SK-N-SH (cell line): ENCODE results near the gene MS4A10.

Experiments used
- EP300 ChIP-seq, 2 experiments: IDR thresholded peaks; 2 replicates each; pipeline versions ENCODE4 v1.4.0 to v1.6.1; 2012; ENCODE audit warnings: borderline replicate concordance in 1 of 2, low read depth in 1 of 2, low read length in 1 of 2
- PBX3 ChIP-seq: IDR thresholded peaks from 2 replicates; pipeline ENCODE4; 2012
- POLR2AphosphoS5 ChIP-seq: IDR thresholded peaks from 2 replicates; pipeline ENCODE4 v1.6.1; 2012; ENCODE audit warnings: low read depth, low read length
- RAD21 ChIP-seq: IDR thresholded peaks from 2 replicates; pipeline ENCODE4 v1.6.1; 2012; ENCODE audit warnings: mild to moderate bottlenecking, low read length
- RCOR1 ChIP-seq: fragments of 150-350 bp; IDR thresholded peaks from 2 replicates; pipeline ENCODE4 v1.6.1; 2017; ENCODE audit warnings: antibody characterized with exemption, low read length
- SMC3 ChIP-seq: IDR thresholded peaks from 2 replicates; pipeline ENCODE4 v1.6.1; 2012; ENCODE audit warnings: low read depth, low read length, improper control_type of control experiment
- TCF12 ChIP-seq: IDR thresholded peaks from 2 replicates; pipeline ENCODE4 v1.4.0; 2012
- ZBTB33 ChIP-seq: IDR thresholded peaks from 2 replicates; pipeline ENCODE4 v1.4.0; 2012; ENCODE audit warnings: low read depth, borderline replicate concordance
- TF ChIP-seq, protein P1 (sequence below): IDR thresholded peaks from 2 replicates; pipeline ENCODE4 v1.4.0; 2012; ENCODE audit warnings: low read depth
- TF ChIP-seq, protein P2 (sequence below): fragments of 200-600 bp; sonication (generic); IDR thresholded peaks from 2 replicates; pipeline ENCODE4 v1.6.1; 2017; ENCODE audit warnings: antibody characterized with exemption, mild to moderate bottlenecking, moderate library complexity
- TF ChIP-seq, protein P3 (sequence below): IDR thresholded peaks from 2 replicates; pipeline ENCODE4 v1.6.1; 2012; ENCODE audit warnings: mild to moderate bottlenecking, low read depth, low read length, moderate library complexity
- TF ChIP-seq, protein P4 (sequence below): IDR thresholded peaks from 2 replicates; pipeline ENCODE4 v1.4.0; 2012; ENCODE audit warnings: low read depth, borderline replicate concordance

GRCh38 chr11:60788401-60789125 is 3.4 kb downstream of the MS4A10 start:
- TF ChIP-seq, protein P1, sequence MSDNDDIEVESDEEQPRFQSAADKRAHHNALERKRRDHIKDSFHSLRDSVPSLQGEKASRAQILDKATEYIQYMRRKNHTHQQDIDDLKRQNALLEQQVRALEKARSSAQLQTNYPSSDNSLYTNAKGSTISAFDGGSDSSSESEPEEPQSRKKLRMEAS = no peak
- TF ChIP-seq, protein P2, sequence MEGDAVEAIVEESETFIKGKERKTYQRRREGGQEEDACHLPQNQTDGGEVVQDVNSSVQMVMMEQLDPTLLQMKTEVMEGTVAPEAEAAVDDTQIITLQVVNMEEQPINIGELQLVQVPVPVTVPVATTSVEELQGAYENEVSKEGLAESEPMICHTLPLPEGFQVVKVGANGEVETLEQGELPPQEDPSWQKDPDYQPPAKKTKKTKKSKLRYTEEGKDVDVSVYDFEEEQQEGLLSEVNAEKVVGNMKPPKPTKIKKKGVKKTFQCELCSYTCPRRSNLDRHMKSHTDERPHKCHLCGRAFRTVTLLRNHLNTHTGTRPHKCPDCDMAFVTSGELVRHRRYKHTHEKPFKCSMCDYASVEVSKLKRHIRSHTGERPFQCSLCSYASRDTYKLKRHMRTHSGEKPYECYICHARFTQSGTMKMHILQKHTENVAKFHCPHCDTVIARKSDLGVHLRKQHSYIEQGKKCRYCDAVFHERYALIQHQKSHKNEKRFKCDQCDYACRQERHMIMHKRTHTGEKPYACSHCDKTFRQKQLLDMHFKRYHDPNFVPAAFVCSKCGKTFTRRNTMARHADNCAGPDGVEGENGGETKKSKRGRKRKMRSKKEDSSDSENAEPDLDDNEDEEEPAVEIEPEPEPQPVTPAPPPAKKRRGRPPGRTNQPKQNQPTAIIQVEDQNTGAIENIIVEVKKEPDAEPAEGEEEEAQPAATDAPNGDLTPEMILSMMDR = no peak
- TF ChIP-seq EP300 (IDR thresholded peaks at IDR 0.05; ENCODE audit: borderline replicate concordance in 1 of 2, low read depth in 1 of 2, low read length in 1 of 2) (no peak), RAD21 (no peak), PBX3 (no peak), POLR2AphosphoS5 (no peak), ZBTB33 (no peak), RCOR1 (no peak), SMC3 (no peak), TCF12 (no peak)
- TF ChIP-seq, protein P3, sequence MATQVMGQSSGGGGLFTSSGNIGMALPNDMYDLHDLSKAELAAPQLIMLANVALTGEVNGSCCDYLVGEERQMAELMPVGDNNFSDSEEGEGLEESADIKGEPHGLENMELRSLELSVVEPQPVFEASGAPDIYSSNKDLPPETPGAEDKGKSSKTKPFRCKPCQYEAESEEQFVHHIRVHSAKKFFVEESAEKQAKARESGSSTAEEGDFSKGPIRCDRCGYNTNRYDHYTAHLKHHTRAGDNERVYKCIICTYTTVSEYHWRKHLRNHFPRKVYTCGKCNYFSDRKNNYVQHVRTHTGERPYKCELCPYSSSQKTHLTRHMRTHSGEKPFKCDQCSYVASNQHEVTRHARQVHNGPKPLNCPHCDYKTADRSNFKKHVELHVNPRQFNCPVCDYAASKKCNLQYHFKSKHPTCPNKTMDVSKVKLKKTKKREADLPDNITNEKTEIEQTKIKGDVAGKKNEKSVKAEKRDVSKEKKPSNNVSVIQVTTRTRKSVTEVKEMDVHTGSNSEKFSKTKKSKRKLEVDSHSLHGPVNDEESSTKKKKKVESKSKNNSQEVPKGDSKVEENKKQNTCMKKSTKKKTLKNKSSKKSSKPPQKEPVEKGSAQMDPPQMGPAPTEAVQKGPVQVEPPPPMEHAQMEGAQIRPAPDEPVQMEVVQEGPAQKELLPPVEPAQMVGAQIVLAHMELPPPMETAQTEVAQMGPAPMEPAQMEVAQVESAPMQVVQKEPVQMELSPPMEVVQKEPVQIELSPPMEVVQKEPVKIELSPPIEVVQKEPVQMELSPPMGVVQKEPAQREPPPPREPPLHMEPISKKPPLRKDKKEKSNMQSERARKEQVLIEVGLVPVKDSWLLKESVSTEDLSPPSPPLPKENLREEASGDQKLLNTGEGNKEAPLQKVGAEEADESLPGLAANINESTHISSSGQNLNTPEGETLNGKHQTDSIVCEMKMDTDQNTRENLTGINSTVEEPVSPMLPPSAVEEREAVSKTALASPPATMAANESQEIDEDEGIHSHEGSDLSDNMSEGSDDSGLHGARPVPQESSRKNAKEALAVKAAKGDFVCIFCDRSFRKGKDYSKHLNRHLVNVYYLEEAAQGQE = no peak
- TF ChIP-seq, protein P4, sequence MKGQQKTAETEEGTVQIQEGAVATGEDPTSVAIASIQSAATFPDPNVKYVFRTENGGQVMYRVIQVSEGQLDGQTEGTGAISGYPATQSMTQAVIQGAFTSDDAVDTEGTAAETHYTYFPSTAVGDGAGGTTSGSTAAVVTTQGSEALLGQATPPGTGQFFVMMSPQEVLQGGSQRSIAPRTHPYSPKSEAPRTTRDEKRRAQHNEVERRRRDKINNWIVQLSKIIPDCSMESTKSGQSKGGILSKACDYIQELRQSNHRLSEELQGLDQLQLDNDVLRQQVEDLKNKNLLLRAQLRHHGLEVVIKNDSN = no peak
